ENCODE measurements around the gene VAV1.

- TF ChIP-seq POLR2AphosphoS5 (IDR thresholded peaks at IDR 0.05; ENCODE audit: low read depth) (no peak), REST (IDR thresholded peaks at IDR 0.05; ENCODE audit: insufficient replicate concordance, low read depth) (no peak)
Observed at GRCh38 chr19:6739883-6740588, 32.5 kb upstream of the VAV1 start.

All from HL-60 (cell line).